ENCODE measurements around the gene PIGW. TPM values are rescaled to one million over a fixed set of nuclear protein-coding genes. Genes with fewer than 3 reads are reported as not detected.

Gene PIGW
- total RNA-seq, 4 donors from 2014 or later = 6.9 to 11.0 (median 9.0) TPM

DNA sequence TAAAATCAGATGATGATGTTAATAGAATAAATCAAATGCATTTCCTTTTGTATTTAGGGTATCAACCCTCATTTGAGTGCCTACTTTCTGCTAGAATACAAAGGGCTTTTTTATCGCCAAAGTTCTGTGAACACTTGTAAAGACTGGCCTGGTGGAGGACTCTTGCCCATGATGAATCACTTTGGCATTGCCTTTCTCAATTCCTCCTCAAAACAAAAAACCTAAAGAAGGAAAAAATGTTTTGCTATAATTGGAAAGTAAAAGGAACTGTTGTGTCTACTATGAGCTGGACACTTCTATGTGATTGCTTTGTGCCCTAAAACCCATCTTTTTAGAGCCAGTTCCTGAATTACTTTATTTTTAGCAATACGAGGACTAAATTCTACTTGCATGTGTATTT lies 43.9 kb downstream of the PIGW start:
- Histone ChIP-seq H3K4me1 (peaks cover 0 to 22% (median 0%) of the 10 kb centered on the region in 3 donors), H3K27ac (no peak overlapping the region), H3K36me3 (peaks cover 7 to 91% (median 43%) of the 10 kb centered on the region in 3 donors), H3K27me3 (no peaks in the 10 kb centered on the region), H3K9me3 (no peaks in the 10 kb centered on the region), H3K4me3 (no peak overlapping the region)
- no peak for DNase-seq
- TF ChIP-seq, protein P1, sequence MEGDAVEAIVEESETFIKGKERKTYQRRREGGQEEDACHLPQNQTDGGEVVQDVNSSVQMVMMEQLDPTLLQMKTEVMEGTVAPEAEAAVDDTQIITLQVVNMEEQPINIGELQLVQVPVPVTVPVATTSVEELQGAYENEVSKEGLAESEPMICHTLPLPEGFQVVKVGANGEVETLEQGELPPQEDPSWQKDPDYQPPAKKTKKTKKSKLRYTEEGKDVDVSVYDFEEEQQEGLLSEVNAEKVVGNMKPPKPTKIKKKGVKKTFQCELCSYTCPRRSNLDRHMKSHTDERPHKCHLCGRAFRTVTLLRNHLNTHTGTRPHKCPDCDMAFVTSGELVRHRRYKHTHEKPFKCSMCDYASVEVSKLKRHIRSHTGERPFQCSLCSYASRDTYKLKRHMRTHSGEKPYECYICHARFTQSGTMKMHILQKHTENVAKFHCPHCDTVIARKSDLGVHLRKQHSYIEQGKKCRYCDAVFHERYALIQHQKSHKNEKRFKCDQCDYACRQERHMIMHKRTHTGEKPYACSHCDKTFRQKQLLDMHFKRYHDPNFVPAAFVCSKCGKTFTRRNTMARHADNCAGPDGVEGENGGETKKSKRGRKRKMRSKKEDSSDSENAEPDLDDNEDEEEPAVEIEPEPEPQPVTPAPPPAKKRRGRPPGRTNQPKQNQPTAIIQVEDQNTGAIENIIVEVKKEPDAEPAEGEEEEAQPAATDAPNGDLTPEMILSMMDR (IDR thresholded peaks at IDR 0.05) = no peak
- no peak for TF ChIP-seq POLR2A (IDR thresholded peaks at IDR 0.05)
- intact Hi-C loops (cut with DNase I) = no loop called here
- 52 to 61% methylated on average over 2 of the region's 2 CpGs for WGBS, 2 donors

DNA sequence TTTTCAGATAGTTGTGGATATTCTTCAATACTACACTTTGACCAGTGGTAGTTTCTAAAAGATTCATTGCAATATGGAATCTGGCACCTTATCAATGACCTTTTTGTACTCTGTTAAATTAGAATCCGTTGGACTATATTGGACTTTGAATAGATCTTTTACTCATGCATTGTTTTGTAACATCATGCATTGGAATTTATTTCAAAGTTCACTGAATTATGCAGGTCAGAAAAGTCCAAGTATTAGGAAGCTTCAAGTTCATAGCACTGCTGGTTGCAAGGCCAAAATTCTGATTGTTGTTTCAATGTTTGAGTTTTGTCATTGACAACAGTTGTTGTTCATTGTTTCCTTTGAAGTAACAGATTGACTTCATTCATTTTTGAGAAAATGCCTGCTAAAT lies 49.0 kb downstream of the PIGW start:
- H3K4me3 ChIP-seq = no peak overlapping the region
- 77 to 90% methylated on average over 1 of the region's 1 CpG for WGBS, 2 donors
- TF ChIP-seq, protein P1 (IDR thresholded peaks at IDR 0.05) = no peak
- TF ChIP-seq POLR2A (IDR thresholded peaks at IDR 0.05) = no peak
- H3K9me3 ChIP-seq = no peaks in the 10 kb centered on the region
- peaks cover 0 to under 1% (median 0%) of the 10 kb centered on the region in 3 donors for H3K4me1 ChIP-seq
- intact Hi-C loops (cut with DNase I) = no loop called here
- H3K36me3 ChIP-seq = peaks cover 22 to 100% (median 69%) of the 10 kb centered on the region in 3 donors
- H3K27ac ChIP-seq = no peak overlapping the region
- DNase-seq = no peak
- H3K27me3 ChIP-seq = no peaks in the 10 kb centered on the region

DNA sequence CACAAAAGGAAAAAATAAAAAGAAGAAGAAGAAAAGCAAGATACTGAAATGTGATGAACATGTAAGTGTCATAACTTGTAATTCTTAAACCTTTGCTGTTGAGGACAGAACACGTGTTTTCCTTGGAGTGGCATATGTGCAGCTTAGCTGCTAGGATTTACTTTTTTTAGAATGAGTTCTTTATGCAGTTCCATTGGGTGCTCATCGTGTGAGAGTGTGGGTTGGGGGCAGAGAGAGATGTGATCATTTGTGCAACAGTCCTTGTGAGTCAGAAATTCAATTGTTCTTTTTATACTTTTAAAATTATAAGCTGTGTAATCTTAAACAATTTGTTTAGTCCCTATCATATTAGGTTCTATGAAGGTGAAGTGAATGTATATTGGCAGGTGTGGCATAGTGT lies 51.4 kb downstream of the PIGW start:
- Histone ChIP-seq H3K36me3 (peaks cover 15 to 92% (median 50%) of the 10 kb centered on the region in 3 donors), H3K27me3 (no peaks in the 10 kb centered on the region), H3K9me3 (no peaks in the 10 kb centered on the region), H3K4me3 (no peak overlapping the region), H3K27ac (no peak overlapping the region), H3K4me1 (peaks cover 0 to 4% (median 0%) of the 10 kb centered on the region in 3 donors)
- DNase-seq = no peak
- TF ChIP-seq, protein P1 (IDR thresholded peaks at IDR 0.05) = no peak
- TF ChIP-seq POLR2A (IDR thresholded peaks at IDR 0.05) = no peak
- 87 to 88% methylated on average over 2 of the region's 2 CpGs for WGBS, 2 donors
- intact Hi-C loops (cut with DNase I) = no loop called here

Small RNAs within 50 kb of the gene (small RNA-seq; reads per million reads assigned to genes)
- gene RNA5SP439 = 0 reads per million in 4 donors

Other genes with a start within 250 kb of the PIGW start
- gene TBC1D3G, start 211.1 kb upstream of the PIGW start, total RNA-seq = 1 to 10 TPM in 1 of 4 donors, not detected in 3; 2.9 TPM
- gene TBC1D3H, start 146.6 kb upstream of the PIGW start, total RNA-seq = not detected
- gene ZNHIT3, start 48.3 kb upstream of the PIGW start, total RNA-seq = 10 to 100 TPM; 13.8 to 38.6 (median 29.2) TPM
- 100 to 1,000 TPM in 2 of 4 donors, 10 to 100 TPM in 2; 46.4 to 124 (median 88.5) TPM for gene MYO19, start 119 bp upstream of the PIGW start, total RNA-seq
- 10 to 100 TPM; 32.8 to 59.3 (median 46.3) TPM for gene GGNBP2, start 9.9 kb downstream of the PIGW start, total RNA-seq
- 10 to 100 TPM in 2 of 4 donors, 1 to 10 TPM in 2; 9.0 to 11.1 (median 10.2) TPM for gene DHRS11, start 56.9 kb downstream of the PIGW start, total RNA-seq
- 10 to 100 TPM in 1 of 4 donors, 1 to 10 TPM in 3; 5.9 to 10.1 (median 7.0) TPM for gene MRM1, start 66.6 kb downstream of the PIGW start, total RNA-seq